NCI-H526 (cell line): ENCODE measurements around the gene ZNRF3.
"Not testable (repeated sequence)": the region's sequence is repeated elsewhere in the genome, so short reads cannot be mapped to it uniquely, and the experiment has no call there.

Experiments used
- DNase-seq, 2 experiments: peaks; one replicate each; lab custom pipeline; 2025; lab: John Stamatoyannopoulos, UW

ZNRF3 gene

GRCh38 chr22:28884747-28885350 lies 1.5 kb downstream of the ZNRF3 start:
- DNase-seq: peak in 1 of 2 experiments; percentile 43

- DNase-seq: no peak
Measured at GRCh38 chr22:28885939-28886338, 2.6 kb downstream of the ZNRF3 start.

- not testable (repeated sequence) for DNase-seq
Measured at GRCh38 chr22:28886679-28887078, 3.3 kb downstream of the ZNRF3 start.

GRCh38 chr22:28887725-28888459 lies 4.5 kb downstream of the ZNRF3 start:
- no peak for DNase-seq

GRCh38 chr22:28889478-28890024 lies 6.2 kb downstream of the ZNRF3 start:
- DNase-seq: no peak

GRCh38 chr22:28891156-28891733 lies 7.9 kb downstream of the ZNRF3 start:
- no peak for DNase-seq

- no peak for DNase-seq
Measured at GRCh38 chr22:28892175-28892731, 8.9 kb downstream of the ZNRF3 start.

- DNase-seq: no peak
Measured at GRCh38 chr22:28893810-28894209, 10.4 kb downstream of the ZNRF3 start.

- DNase-seq: no peak
Measured at GRCh38 chr22:28894334-28894733, 11.0 kb downstream of the ZNRF3 start.

- DNase-seq: no peak
Measured at GRCh38 chr22:28894807-28895206, 11.4 kb downstream of the ZNRF3 start.

GRCh38 chr22:28896611-28897010 lies 13.2 kb downstream of the ZNRF3 start:
- no peak for DNase-seq

GRCh38 chr22:28898233-28898629 lies 14.9 kb downstream of the ZNRF3 start:
- DNase-seq: no peak

- no peak for DNase-seq
Measured at GRCh38 chr22:28899199-28899853, 16.0 kb downstream of the ZNRF3 start.

- no peak for DNase-seq
Measured at GRCh38 chr22:28900379-28900925, 17.1 kb downstream of the ZNRF3 start.

GRCh38 chr22:28902490-28902889 lies 19.1 kb downstream of the ZNRF3 start:
- DNase-seq: no peak

- DNase-seq: no peak
Measured at GRCh38 chr22:28903080-28903479, 19.7 kb downstream of the ZNRF3 start.

GRCh38 chr22:28903729-28904128 lies 20.4 kb downstream of the ZNRF3 start:
- no peak for DNase-seq

GRCh38 chr22:28904211-28904896 lies 21.0 kb downstream of the ZNRF3 start:
- no peak for DNase-seq

GRCh38 chr22:28905256-28905832 lies 22.0 kb downstream of the ZNRF3 start:
- DNase-seq: no peak

GRCh38 chr22:28906312-28906711 lies 22.9 kb downstream of the ZNRF3 start:
- DNase-seq: no peak
